ENCODE measurements around the gene MLLT1.

GRCh38 chr19:6278051-6278450 is 1.7 kb downstream of the MLLT1 start:
- no peak for TF ChIP-seq POLR2A (IDR thresholded peaks at IDR 0.05)
- TF ChIP-seq CTCF (IDR thresholded peaks at IDR 0.05), result no peak
